HG03442 (cell line): ENCODE data around the gene SMYD3.

Source experiments
- ATAC-seq: cut with Tn5 transposase; IDR thresholded peaks from one replicate; pipeline ENCODE4 v1.9.1; 2021; ENCODE audit warnings: mild to moderate bottlenecking, moderate library complexity; ENCODE audit not compliant: unreplicated experiment

Gene SMYD3

DNA sequence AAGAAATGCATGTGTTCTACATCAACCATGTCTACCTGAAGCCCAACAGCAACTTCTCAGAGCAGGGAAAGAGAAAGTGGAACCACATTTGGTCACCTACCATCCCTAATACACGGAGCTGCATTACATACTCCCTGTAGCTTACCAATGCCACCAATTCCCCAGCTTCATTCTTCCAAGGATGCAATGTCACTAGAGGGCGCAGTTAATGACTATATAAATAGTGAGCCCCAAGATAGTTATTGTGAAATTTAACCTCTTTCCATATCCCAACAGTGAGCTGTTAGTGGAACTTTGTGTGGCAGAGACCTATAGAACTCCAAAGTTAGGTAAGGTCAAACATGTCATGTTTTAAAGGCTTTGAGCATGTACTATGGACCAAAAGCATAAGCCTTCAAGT is 618.3 kb downstream of the SMYD3 start:
- ATAC-seq = no peak

GRCh38 chr1:245887829-245888228 is 619.2 kb downstream of the SMYD3 start:
- no peak for ATAC-seq

- no peak for ATAC-seq
Measured at GRCh38 chr1:245881767-245882391, 625.2 kb downstream of the SMYD3 start.

- no peak for ATAC-seq
Measured at GRCh38 chr1:245880754-245881403, 626.2 kb downstream of the SMYD3 start.

GRCh38 chr1:245879091-245879490 is 628.0 kb downstream of the SMYD3 start:
- ATAC-seq = no peak

- ATAC-seq = no peak
Measured at GRCh38 chr1:245878585-245878984, 628.5 kb downstream of the SMYD3 start.

DNA sequence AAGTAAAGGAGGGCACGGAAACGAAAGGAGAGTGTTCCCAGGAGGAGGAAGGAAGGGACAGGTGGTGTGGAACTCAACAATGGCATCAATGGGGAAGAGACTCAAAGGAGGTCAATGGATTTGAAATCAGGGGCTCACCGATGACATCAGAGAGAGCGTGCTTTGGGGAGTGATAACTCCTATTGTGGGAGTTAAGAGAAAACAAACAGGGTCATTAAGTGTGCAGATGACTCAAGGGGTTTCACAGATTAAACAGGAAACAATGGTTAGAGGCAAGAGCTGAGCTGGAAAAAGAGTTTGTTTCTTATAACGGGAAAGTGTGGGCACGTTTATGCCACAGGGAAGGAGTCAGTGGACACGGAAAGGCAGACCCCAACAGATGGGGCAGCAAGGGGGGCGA is 629.1 kb downstream of the SMYD3 start:
- no peak for ATAC-seq

GRCh38 chr1:245876586-245876985 is 630.5 kb downstream of the SMYD3 start:
- ATAC-seq = no peak

DNA sequence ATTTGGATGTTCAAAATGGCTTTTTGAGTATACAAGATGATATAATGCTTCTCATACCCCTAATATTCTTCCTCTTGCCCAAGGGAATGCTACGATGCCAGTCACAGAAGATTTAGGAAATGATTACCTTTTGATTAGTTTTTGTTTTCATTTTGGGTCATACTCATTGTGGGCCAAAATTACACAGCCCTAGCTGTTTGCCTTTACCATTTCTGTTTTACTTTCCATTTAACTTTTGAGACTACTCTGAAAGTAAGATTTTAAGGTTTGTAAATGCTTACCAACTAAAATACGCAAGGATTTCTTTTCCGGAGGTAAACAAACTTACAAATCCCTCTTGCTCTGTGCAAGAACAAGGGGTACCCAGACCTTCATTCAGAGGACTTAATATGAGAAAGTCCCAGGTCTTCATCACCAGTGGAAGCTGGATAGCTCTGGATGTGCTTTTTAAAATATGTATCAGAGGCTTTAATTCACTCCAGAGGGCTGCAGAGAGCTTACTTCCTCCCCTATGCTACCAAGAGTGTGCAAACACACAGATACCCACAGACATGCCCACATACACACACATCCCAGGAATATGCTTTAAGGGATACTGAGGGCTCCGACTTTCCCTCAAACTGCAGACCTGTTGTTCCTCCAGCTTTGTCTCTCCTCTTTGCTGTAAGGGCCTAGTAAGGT is 631.4 kb downstream of the SMYD3 start:
- ATAC-seq = no peak

DNA sequence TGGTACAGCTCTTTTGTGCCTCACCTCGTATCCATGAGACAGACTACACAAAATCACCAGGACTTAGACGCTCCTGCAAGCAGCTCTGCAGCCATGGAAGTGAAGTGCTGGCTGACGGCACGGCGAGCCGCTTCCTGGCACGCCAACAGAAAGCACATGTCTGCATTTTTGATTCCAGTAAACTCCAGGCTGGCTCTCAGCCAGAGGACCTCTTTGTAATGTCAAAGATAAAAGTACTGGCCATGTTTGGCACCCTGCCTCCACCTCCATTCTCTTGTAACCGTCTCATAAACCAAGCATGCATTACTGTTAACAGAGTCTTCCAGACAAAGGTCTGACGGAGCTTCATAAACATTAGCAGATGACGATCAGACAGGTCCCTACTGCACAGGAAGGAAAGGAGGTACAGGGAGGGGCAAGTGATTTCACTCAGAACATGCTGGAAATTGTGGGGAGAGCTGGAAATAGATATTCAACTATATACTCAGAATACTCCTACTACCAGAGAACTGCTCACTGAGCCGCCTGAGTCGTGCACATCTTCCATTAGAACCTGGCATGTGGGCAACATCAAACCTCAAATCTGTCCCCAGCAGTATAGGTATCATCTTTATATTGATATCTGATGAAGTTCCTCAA is 632.0 kb downstream of the SMYD3 start:
- no peak for ATAC-seq

- ATAC-seq = no peak
Measured at GRCh38 chr1:245873883-245874671, 633.0 kb downstream of the SMYD3 start.

- ATAC-seq = no peak
Measured at GRCh38 chr1:245873068-245873467, 634.0 kb downstream of the SMYD3 start.

DNA sequence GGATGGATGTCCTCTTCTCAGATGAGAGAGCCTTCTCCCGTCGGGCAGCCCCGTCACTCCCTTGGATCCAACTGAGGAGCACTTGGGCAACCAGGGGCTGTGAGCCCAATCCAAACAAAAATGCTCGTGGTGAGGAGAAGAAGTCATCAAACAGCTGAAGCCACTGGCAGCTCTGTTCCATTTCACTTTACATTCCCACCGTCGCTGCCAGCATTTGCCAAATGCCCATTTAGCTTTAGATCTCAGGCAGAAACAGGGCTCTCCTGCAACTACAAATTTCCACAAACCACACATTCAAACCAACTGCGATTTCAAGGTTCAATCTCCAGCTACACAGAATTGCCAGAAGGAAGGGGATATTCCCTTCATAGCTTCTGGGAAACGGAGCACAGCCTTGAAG is 634.6 kb downstream of the SMYD3 start:
- ATAC-seq = no peak

DNA sequence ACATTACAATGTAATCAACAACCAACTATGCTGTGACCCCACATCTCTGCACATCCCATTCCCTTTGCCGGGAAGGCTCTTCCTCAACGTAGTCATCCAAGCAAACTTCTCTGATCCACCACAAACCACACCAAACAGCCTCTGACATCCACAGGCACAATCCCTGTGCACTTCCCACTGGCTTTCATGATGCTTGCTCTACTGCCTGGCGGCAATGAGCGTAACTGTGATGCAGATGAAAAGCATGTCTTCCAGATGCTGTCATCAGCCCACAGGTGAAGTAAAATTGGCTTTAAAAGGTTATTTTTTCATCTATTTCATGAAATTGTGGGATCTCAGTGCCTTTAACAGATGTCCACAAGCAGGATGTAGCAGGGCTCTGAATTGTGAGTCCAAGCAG is 635.2 kb downstream of the SMYD3 start:
- ATAC-seq = no peak

- no peak for ATAC-seq
Measured at GRCh38 chr1:245871191-245871590, 635.9 kb downstream of the SMYD3 start.

DNA sequence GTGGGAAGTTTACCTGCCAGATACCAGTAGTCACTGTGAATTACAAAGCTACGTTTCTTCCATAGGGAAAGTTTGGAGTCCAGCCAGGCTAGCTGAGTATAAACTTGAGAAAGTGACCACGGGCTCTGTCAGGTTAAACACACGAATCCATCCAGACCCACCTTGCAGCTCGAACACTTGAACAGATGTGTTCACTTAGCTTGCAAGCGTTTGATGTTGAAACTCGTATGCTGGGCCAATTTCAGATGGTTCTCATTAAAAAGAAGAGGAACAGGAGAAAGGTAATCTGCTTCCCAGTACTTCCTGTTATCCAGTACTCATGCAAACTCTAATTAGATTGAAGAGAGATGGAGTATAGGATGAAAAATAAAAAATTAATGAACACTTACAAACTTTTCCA is 636.4 kb downstream of the SMYD3 start:
- ATAC-seq = no peak

GRCh38 chr1:245869847-245870246 is 637.2 kb downstream of the SMYD3 start:
- ATAC-seq = no peak

DNA sequence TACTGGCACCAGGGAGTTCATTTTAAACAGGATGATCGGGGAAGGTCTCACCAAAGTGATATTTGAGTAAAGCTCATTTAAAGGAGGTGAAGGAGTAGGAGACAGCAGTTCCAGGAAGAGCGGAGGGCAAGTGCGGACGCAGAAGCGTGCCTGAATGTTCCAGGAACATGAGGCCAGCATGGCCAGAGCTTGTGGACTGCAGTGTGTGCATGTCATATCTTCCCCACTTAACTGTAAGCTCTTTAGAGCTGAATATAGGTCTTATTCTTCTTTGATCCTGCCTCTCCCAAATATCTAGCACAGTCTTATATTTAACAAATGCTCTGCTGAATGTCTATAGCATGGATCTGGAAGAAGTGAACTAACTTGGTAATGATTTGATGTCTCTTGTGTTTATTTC is 639.3 kb downstream of the SMYD3 start:
- no peak for ATAC-seq

- ATAC-seq = no peak
Measured at GRCh38 chr1:245864872-245865271, 642.2 kb downstream of the SMYD3 start.

DNA sequence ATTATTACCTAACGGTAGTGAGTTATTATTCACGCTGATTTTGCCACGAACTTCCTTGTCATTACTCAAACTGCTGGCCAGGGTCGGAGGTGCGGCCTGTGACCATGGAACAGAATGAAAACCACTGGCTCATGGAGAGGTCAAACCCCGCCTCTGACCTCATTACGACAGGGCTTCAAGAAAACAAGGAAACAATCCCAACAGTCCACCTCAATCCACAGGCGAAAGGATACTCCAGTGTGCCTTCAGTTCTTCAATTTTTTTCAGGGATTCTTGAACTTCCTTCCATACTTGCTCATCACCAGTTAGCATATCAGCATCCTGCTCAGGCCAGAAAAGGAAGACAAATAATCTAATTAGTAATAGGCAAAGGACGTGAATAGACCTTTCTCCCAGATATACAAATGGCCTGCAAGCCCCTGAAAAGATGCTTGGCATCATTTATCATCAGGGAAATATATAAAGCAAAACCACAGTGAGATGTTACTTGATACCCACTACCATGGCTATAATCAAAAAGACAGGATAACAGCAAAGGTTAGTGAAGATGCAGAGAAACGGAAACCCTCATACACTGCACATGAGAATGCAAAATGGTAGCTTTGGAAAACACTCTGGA is 643.4 kb downstream of the SMYD3 start:
- ATAC-seq = no peak
